Measurements from ENCODE around the gene GPC3. TPM values are rescaled to one million over a fixed set of nuclear protein-coding genes. Genes with fewer than 3 reads are reported as not detected.

GPC3 gene
- total and polyA plus RNA-seq, 2 of the 4 experiments (the other 2 are of a cell fraction): not detected

DNA sequence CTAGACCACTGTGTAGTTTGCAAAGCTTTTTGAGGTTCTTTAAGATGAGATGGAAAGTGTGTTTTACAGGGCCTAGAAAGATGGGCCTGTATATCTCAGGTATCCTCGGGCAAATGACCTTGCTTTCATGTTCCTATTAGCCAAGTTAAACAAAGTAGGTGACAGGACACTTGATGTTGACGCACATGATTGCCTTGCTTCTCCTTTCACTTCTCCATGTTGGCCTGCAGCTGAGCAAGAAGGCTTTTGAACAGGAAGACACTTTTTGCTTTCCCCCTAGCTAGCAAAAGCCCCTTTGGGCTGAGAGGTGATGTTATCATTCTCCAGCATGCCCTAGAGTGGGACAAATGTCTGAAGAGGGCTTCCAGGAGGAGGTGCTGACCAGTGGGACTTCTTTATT, 202.1 kb downstream of the GPC3 start:
- ChIA-PET POLR2A (ENCODE audit: unreplicated experiment) (no interaction called here), CTCF (interaction anchor here (2.1 kb wide), 1 partner anchor 9 kb away, joined by 7 read pairs; no protein-coding TSS in a partner anchor)
- no peak overlapping the region for H2AK9ac ChIP-seq (replicated peaks; ENCODE audit: low read depth, low read length, poor library complexity)
- H3K4me2 ChIP-seq (ENCODE audit: low read depth, low read length): no peak overlapping the region
- no peak for ATAC-seq (ENCODE audit: low read depth)
- no peak for DNase-seq
- in situ Hi-C loops (cut with MboI; ENCODE audit: low sequenced_read_pairs) (no loop called here), dilution Hi-C loops (cut with HindIII; ENCODE audit: low sequenced_read_pairs, unreplicated experiment) (no loop called here), intact Hi-C loops (cut with micrococcal nuclease) (no loop called here)
- H3K18ac ChIP-seq (ENCODE audit: low read depth, low read length): no peak overlapping the region
- H3K79me1 ChIP-seq (ENCODE audit: low read depth in 1 of 2, low read length in 2 of 2): no peaks in the 10 kb centered on the region
- no peak overlapping the region for H2BK15ac ChIP-seq (ENCODE audit: low read depth, low read length)
- H3K9me1 ChIP-seq (ENCODE audit: insufficient read depth, low read length): no peaks in the 10 kb centered on the region
- peaks cover 11% of the 10 kb centered on the region for H3K27me3 ChIP-seq (ENCODE audit: control insufficient read depth, insufficient read depth, low read length)
- no peaks in the 10 kb centered on the region for H3K36me3 ChIP-seq (ENCODE audit: control insufficient read depth, insufficient read depth, low read length)
- H2BK20ac ChIP-seq (ENCODE audit: low read depth, low read length): no peak overlapping the region
- H3K23ac ChIP-seq (ENCODE audit: low read depth, low read length): no peak overlapping the region
- no CpG with 5 or more reads among the region's 2 CpGs for WGBS, 2 experiments (ENCODE audit: extremely low coverage in 2 of 2, insufficient read length in 1 of 2)
- H4K8ac ChIP-seq (ENCODE audit: low read depth in 2 of 2, low read length in 2 of 2): no peak overlapping the region
- no peak overlapping the region for H3K4ac ChIP-seq (ENCODE audit: low read depth, low read length)
- no peaks in the 10 kb centered on the region for H3K9me3 ChIP-seq (ENCODE audit: control insufficient read depth, insufficient read depth, low read length)
- no peak overlapping the region for H2AK5ac ChIP-seq (ENCODE audit: low read depth, low read length)
- H2BK120ac ChIP-seq (ENCODE audit: low read depth, low read length): no peak overlapping the region
- H4K5ac ChIP-seq (ENCODE audit: low read depth, low read length): no peak overlapping the region
- no peak overlapping the region for H3K9ac ChIP-seq (ENCODE audit: low read depth, low read length)
- no peaks in the 10 kb centered on the region for H4K20me1 ChIP-seq (ENCODE audit: insufficient read depth, low read length)
- H3K27ac ChIP-seq (ENCODE audit: insufficient read depth, low read length): no peak overlapping the region
- H3K56ac ChIP-seq (ENCODE audit: extremely low read depth, insufficient read depth, low read length): no peak overlapping the region
- H3K14ac ChIP-seq (replicated peaks; ENCODE audit: low read depth, low read length): no peak overlapping the region
- no peak overlapping the region for H2AFZ ChIP-seq (replicated peaks; ENCODE audit: low read length, poor library complexity)
- no peaks in the 10 kb centered on the region for H3K4me1 ChIP-seq (ENCODE audit: control insufficient read depth, insufficient read depth, low read length)
- TF ChIP-seq FOS (IDR thresholded peaks at IDR 0.05; ENCODE audit: low read depth, low read length): no peak
- TF ChIP-seq RAD21 (IDR thresholded peaks at IDR 0.05; ENCODE audit: low read length): no peak
- TF ChIP-seq NFE2L2 (IDR thresholded peaks at IDR 0.05; ENCODE audit: low read depth, low read length): no peak
- TF ChIP-seq CEBPB (IDR thresholded peaks at IDR 0.05; ENCODE audit: low read depth, low read length): no peak
- TF ChIP-seq MAFK (IDR thresholded peaks at IDR 0.05; ENCODE audit: low read depth, low read length): no peak
- TF ChIP-seq RFX5 (IDR thresholded peaks at IDR 0.05; ENCODE audit: low read depth, low read length): no peak
- TF ChIP-seq, protein P1, sequence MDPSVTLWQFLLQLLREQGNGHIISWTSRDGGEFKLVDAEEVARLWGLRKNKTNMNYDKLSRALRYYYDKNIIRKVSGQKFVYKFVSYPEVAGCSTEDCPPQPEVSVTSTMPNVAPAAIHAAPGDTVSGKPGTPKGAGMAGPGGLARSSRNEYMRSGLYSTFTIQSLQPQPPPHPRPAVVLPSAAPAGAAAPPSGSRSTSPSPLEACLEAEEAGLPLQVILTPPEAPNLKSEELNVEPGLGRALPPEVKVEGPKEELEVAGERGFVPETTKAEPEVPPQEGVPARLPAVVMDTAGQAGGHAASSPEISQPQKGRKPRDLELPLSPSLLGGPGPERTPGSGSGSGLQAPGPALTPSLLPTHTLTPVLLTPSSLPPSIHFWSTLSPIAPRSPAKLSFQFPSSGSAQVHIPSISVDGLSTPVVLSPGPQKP (IDR thresholded peaks at IDR 0.05; ENCODE audit: borderline replicate concordance, low read depth, low read length): no peak
- TF ChIP-seq, protein P2, sequence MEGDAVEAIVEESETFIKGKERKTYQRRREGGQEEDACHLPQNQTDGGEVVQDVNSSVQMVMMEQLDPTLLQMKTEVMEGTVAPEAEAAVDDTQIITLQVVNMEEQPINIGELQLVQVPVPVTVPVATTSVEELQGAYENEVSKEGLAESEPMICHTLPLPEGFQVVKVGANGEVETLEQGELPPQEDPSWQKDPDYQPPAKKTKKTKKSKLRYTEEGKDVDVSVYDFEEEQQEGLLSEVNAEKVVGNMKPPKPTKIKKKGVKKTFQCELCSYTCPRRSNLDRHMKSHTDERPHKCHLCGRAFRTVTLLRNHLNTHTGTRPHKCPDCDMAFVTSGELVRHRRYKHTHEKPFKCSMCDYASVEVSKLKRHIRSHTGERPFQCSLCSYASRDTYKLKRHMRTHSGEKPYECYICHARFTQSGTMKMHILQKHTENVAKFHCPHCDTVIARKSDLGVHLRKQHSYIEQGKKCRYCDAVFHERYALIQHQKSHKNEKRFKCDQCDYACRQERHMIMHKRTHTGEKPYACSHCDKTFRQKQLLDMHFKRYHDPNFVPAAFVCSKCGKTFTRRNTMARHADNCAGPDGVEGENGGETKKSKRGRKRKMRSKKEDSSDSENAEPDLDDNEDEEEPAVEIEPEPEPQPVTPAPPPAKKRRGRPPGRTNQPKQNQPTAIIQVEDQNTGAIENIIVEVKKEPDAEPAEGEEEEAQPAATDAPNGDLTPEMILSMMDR (conservative IDR thresholded peaks at IDR 0.05; ENCODE audit: low read depth, low read length): no peak
- no peak for TF ChIP-seq RCOR1 (IDR thresholded peaks at IDR 0.05; ENCODE audit: insufficient replicate concordance, low read length)
- TF ChIP-seq, protein P3, sequence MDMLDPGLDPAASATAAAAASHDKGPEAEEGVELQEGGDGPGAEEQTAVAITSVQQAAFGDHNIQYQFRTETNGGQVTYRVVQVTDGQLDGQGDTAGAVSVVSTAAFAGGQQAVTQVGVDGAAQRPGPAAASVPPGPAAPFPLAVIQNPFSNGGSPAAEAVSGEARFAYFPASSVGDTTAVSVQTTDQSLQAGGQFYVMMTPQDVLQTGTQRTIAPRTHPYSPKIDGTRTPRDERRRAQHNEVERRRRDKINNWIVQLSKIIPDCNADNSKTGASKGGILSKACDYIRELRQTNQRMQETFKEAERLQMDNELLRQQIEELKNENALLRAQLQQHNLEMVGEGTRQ (IDR thresholded peaks at IDR 0.05; ENCODE audit: low read depth, low read length): no peak
- no peak for TF ChIP-seq CHD1 (IDR thresholded peaks at IDR 0.05; ENCODE audit: low read depth, low read length)
- TF ChIP-seq BHLHE40 (IDR thresholded peaks at IDR 0.05; ENCODE audit: low read depth, low read length): no peak
- no peak for TF ChIP-seq MAZ (IDR thresholded peaks at IDR 0.05; ENCODE audit: borderline replicate concordance, low read depth, low read length)
- BruUV-seq (replicated peaks): no TSS peak
- no peak overlapping the region for H3K4me3 ChIP-seq (ENCODE audit: insufficient read depth, low read depth, low read length)
- no peak overlapping the region for H2BK5ac ChIP-seq (ENCODE audit: low read depth, low read length, poor library complexity, severe bottlenecking)
- H4K91ac ChIP-seq (ENCODE audit: insufficient read depth, low read depth, low read length): no peak overlapping the region

Measured in IMR-90 (cell line).